Ascending aorta (tissue), 2 donors: ENCODE results near the gene MCUR1. TPM values are rescaled to one million over a fixed set of nuclear protein-coding genes. Genes with fewer than 3 reads are reported as not detected.
A peak's percentile ranks its signal among the peaks of the same experiment; 100 is the strongest.

Experiments
- DNase-seq, 2 donors: peaks; one replicate each; pipeline ENCODE4 v3.0.0-alpha.2; 2019; ENCODE audit warnings: low spot score in 2 of 2
- H3K27ac ChIP-seq, 2 donors: fragments of 200-600 bp; sonication (generic); one replicate each; pipeline ENCODE4 v1.5.1; 2016 to 2017; ENCODE audit warnings: mild to moderate bottlenecking in 1 of 2
- H3K27me3 ChIP-seq: fragments of 200-600 bp; sonication (generic); one replicate; pipeline ENCODE4 v1.5.1; 2017
- H3K36me3 ChIP-seq, 2 donors: fragments of 200-600 bp; sonication (generic); one replicate each; pipeline ENCODE4 v1.5.1; 2016
- H3K4me1 ChIP-seq, 2 donors: fragments of 200-600 bp; sonication (generic); one replicate each; pipeline ENCODE4 v1.5.1; 2016 to 2017; ENCODE audit warnings: mild to moderate bottlenecking in 1 of 2
- H3K4me3 ChIP-seq, 2 donors: fragments of 200-600 bp; sonication (generic); one replicate each; pipeline ENCODE4 v1.5.1; 2016 to 2017; ENCODE audit warnings: mild to moderate bottlenecking in 1 of 2
- H3K9me3 ChIP-seq, 2 donors: fragments of 200-600 bp; sonication (generic); one replicate each; pipeline ENCODE4 v1.5.1; 2016
- CTCF ChIP-seq, 3 experiments: fragments of 200-600 bp in 2 of 3; fragments of 450-650 bp in 1 of 3; sonication (generic) in 2 of 3; IDR thresholded peaks; one replicate each; pipeline ENCODE4 v1.5.1; 2016 to 2019; ENCODE audit warnings: antibody characterized with exemption in 3 of 3, mild to moderate bottlenecking in 1 of 3, moderate library complexity in 1 of 3
- intact Hi-C: fragments of 100-400 bp; cut with DNase I; formaldehyde crosslinking; loops from one replicate; pipeline ENCODE4 v1.15.1; 2023
- total RNA-seq: library from RNA; depleted of rRNA; stranded (reverse); fragments of >200 nt; gene quantifications from one replicate; pipeline ENCODE4 v1.1.0, GENCODE V29; 2016

MCUR1 gene
- total RNA-seq, 1 donor from 2014 or later: 2.8 TPM

GRCh38 chr6:13818341-13818740, 4.0 kb upstream of the MCUR1 start:
- H3K27me3 ChIP-seq: no peaks in the 10 kb centered on the region
- no peak overlapping the region for H3K27ac ChIP-seq
- H3K36me3 ChIP-seq: no peaks in the 10 kb centered on the region
- H3K9me3 ChIP-seq: no peaks in the 10 kb centered on the region
- H3K4me1 ChIP-seq: peaks cover 0 to 5% of the 10 kb centered on the region in 2 donors
- no peak for TF ChIP-seq CTCF (IDR thresholded peaks at IDR 0.05)
- no peak overlapping the region for H3K4me3 ChIP-seq
- DNase-seq: no peak
- intact Hi-C loops: loop anchor here (10.0 kb wide), 2 partner anchors 484 to 1426 kb away; partner anchors contain the start of gene JARID2

- Histone ChIP-seq H3K9me3 (no peaks in the 10 kb centered on the region), H3K4me3 (peak overlapping the region; percentile 84 to 97), H3K27me3 (no peaks in the 10 kb centered on the region), H3K27ac (peak overlapping the region; percentile 95), H3K36me3 (no peaks in the 10 kb centered on the region), H3K4me1 (peaks cover 5 to 28% of the 10 kb centered on the region in 2 donors)
- TF ChIP-seq CTCF (IDR thresholded peaks at IDR 0.05): no peak
- DNase-seq: no peak
- intact Hi-C loops: loop anchor here (1.0 to 10.0 kb wide), 7 partner anchors 20 to 1430 kb away; partner anchors contain the start of genes GFOD1, JARID2, NOL7 and RANBP9
Observed at GRCh38 chr6:13814938-13815575, 700 bp upstream of the MCUR1 start.

GRCh38 chr6:13813621-13814175, 659 bp downstream of the MCUR1 start:
- Histone ChIP-seq H3K4me1 (peaks cover 5 to 28% of the 10 kb centered on the region in 2 donors), H3K27ac (peak overlapping the region; percentile 95), H3K36me3 (peaks cover 0 to 6% of the 10 kb centered on the region in 2 donors), H3K9me3 (no peaks in the 10 kb centered on the region), H3K4me3 (peak overlapping the region; percentile 84 to 97), H3K27me3 (no peaks in the 10 kb centered on the region)
- intact Hi-C loops: loop anchor here (1.0 to 10.0 kb wide), 7 partner anchors 19 to 1431 kb away; partner anchors contain the start of genes GFOD1, JARID2, NOL7 and RANBP9
- peak; percentile 10 to 80 for DNase-seq
- TF ChIP-seq CTCF (IDR thresholded peaks at IDR 0.05): no peak

- Histone ChIP-seq H3K27me3 (no peaks in the 10 kb centered on the region), H3K4me1 (peaks cover 5 to 28% of the 10 kb centered on the region in 2 donors), H3K36me3 (peaks cover 0 to 7% of the 10 kb centered on the region in 2 donors), H3K27ac (peak overlapping the region; percentile 95), H3K9me3 (no peaks in the 10 kb centered on the region), H3K4me3 (peak overlapping the region; percentile 84 to 97)
- no peak for TF ChIP-seq CTCF (IDR thresholded peaks at IDR 0.05)
- intact Hi-C loops: loop anchor here (5.0 to 10.0 kb wide), 3 partner anchors 109 to 1432 kb away; partner anchors contain the start of genes JARID2 and RNF182
- DNase-seq: no peak
Observed at GRCh38 chr6:13813026-13813425, 1.3 kb downstream of the MCUR1 start.

- Histone ChIP-seq H3K4me1 (peaks cover 5 to 28% of the 10 kb centered on the region in 2 donors), H3K36me3 (peaks cover 0 to 7% of the 10 kb centered on the region in 2 donors), H3K27ac (no peak overlapping the region), H3K27me3 (no peaks in the 10 kb centered on the region), H3K9me3 (no peaks in the 10 kb centered on the region), H3K4me3 (no peak overlapping the region)
- no peak for DNase-seq
- intact Hi-C loops: loop anchor here (5.0 to 10.0 kb wide), 3 partner anchors 110 to 1432 kb away; partner anchors contain the start of genes JARID2 and RNF182
- TF ChIP-seq CTCF (IDR thresholded peaks at IDR 0.05): no peak
Observed at GRCh38 chr6:13812359-13812642, 2.1 kb downstream of the MCUR1 start.
